22Rv1 (cell line): ENCODE measurements around the gene KCNH1.

Experiments
- CTCF ChIP-seq: fragments of 450-650 bp; IDR thresholded peaks from 2 replicates; pipeline ENCODE4 v1.5.1; 2017; ENCODE audit warnings: mild to moderate bottlenecking
- ZFX ChIP-seq: fragments of 450-650 bp; IDR thresholded peaks from 2 replicates; pipeline ENCODE4 v1.6.1; 2017; ENCODE audit warnings: antibody characterized with exemption, borderline replicate concordance

- TF ChIP-seq CTCF (no peak), ZFX (no peak)
Observed at GRCh38 chr1:210731597-210731996, 402.4 kb downstream of the KCNH1 start.
